ENCODE results near the gene MXI1. TPM values are rescaled to one million over a fixed set of nuclear protein-coding genes. Genes with fewer than 3 reads are reported as not detected.

Gene MXI1
- total RNA-seq, 5 donors from 2014 or later (not counting 1 experiment from before 2014, with no cell fraction given) = 40.2 to 54.1 (median 44.4) TPM

- Histone ChIP-seq H3K4me1 (ENCODE audit: control insufficient read depth in 1 of 2, extremely low read depth in 1 of 2, insufficient read depth in 2 of 2, low read length in 2 of 2) (peaks cover 0 to 4% of the 10 kb centered on the region in 2 experiments), H3K27ac (ENCODE audit: low read length) (no peak overlapping the region), H3K36me3 (ENCODE audit: control insufficient read depth in 2 of 2, extremely low read depth in 1 of 2, insufficient read depth in 1 of 2, low read length in 1 of 2) (no peaks in the 10 kb centered on the region), H3K4me3 (ENCODE audit: control insufficient read depth in 1 of 2, extremely low read depth in 1 of 2, low read length in 1 of 2) (no peak overlapping the region), H3K27me3 (replicated peaks in 1 of 2; ENCODE audit: control insufficient read depth in 2 of 2, extremely low read depth in 1 of 2, insufficient read depth in 2 of 2, low read length in 1 of 2) (peaks cover 24 to 58% of the 10 kb centered on the region in 2 experiments), H3K9me3 (no peaks in the 10 kb centered on the region)
- Mint-ChIP-seq H3K27me3 (peaks cover 47 to 78% of the 10 kb centered on the region in 2 donors), H3K4me3 (no peak overlapping the region), H3K9me3 (no peaks in the 10 kb centered on the region), H3K4me1 (peaks cover 1 to 8% (median 6%) of the 10 kb centered on the region in 3 donors), H3K36me3 (no peaks in the 10 kb centered on the region), H3K27ac (no peak overlapping the region)
- POLR2A ChIA-PET = interaction anchor here in 1 of 2 donors (0.6 kb wide), 1 partner anchor 53 kb away, joined by 3 read pairs; no protein-coding TSS in a partner anchor
- CTCF ChIA-PET = interaction anchor here in 1 of 2 donors (0.6 to 1.9 kb wide), 2 partner anchors 26 to 442 kb away, joined by 3 to 5 read pairs; no protein-coding TSS in a partner anchor
- no peak for ATAC-seq (replicated peaks in 1 of 4)
- WGBS (ENCODE audit: insufficient coverage) = no CpG with 5 or more reads among the region's 5 CpGs
- no peak for DNase-seq
Observed at GRCh38 chr10:110163192-110163773, 44.1 kb upstream of the MXI1 start.

GRCh38 chr10:110163841-110164240 lies 43.6 kb upstream of the MXI1 start:
- peaks cover 7 to 12% (median 10%) of the 10 kb centered on the region in 3 donors for H3K4me1 Mint-ChIP-seq
- H3K27me3 Mint-ChIP-seq = peaks cover 46 to 79% of the 10 kb centered on the region in 2 donors
- DNase-seq = peak in 1 of 35 experiments; percentile 3
- H3K4me3 ChIP-seq (ENCODE audit: control insufficient read depth in 1 of 2, extremely low read depth in 1 of 2, low read length in 1 of 2) = no peak overlapping the region
- H3K36me3 ChIP-seq (ENCODE audit: control insufficient read depth in 2 of 2, extremely low read depth in 1 of 2, insufficient read depth in 1 of 2, low read length in 1 of 2) = no peaks in the 10 kb centered on the region
- peaks cover 25 to 58% of the 10 kb centered on the region in 2 experiments for H3K27me3 ChIP-seq (replicated peaks in 1 of 2; ENCODE audit: control insufficient read depth in 2 of 2, extremely low read depth in 1 of 2, insufficient read depth in 2 of 2, low read length in 1 of 2)
- H3K9me3 ChIP-seq = no peaks in the 10 kb centered on the region
- ChIA-PET CTCF (interaction anchor here in 1 of 2 donors (1.9 kb wide), 1 partner anchor 26 kb away, joined by 5 read pairs; no protein-coding TSS in a partner anchor), POLR2A (interaction anchor here in 1 of 2 donors (0.6 kb wide), 1 partner anchor 53 kb away, joined by 3 read pairs; no protein-coding TSS in a partner anchor)
- H3K27ac Mint-ChIP-seq = no peak overlapping the region
- ATAC-seq (replicated peaks in 1 of 4) = no peak
- no peak overlapping the region for H3K4me3 Mint-ChIP-seq
- H3K27ac ChIP-seq (ENCODE audit: low read length) = no peak overlapping the region
- H3K9me3 Mint-ChIP-seq = no peaks in the 10 kb centered on the region
- no peaks in the 10 kb centered on the region for H3K36me3 Mint-ChIP-seq
- 71% methylated on average over 3 of the region's 4 CpGs for WGBS (ENCODE audit: insufficient coverage)
- peaks cover 2 to 9% of the 10 kb centered on the region in 2 experiments for H3K4me1 ChIP-seq (ENCODE audit: control insufficient read depth in 1 of 2, extremely low read depth in 1 of 2, insufficient read depth in 2 of 2, low read length in 2 of 2)

- peaks cover 2 to 14% of the 10 kb centered on the region in 2 experiments for H3K4me1 ChIP-seq (ENCODE audit: control insufficient read depth in 1 of 2, extremely low read depth in 1 of 2, insufficient read depth in 2 of 2, low read length in 2 of 2)
- H3K4me3 ChIP-seq (ENCODE audit: control insufficient read depth in 1 of 2, extremely low read depth in 1 of 2, low read length in 1 of 2) = no peak overlapping the region
- no peaks in the 10 kb centered on the region for H3K9me3 ChIP-seq
- Mint-ChIP-seq H3K36me3 (no peaks in the 10 kb centered on the region), H3K4me1 (peaks cover 15 to 24% (median 21%) of the 10 kb centered on the region in 3 donors), H3K27ac (no peak overlapping the region), H3K4me3 (peak overlapping the region in 1 of 3 donors; percentile 21), H3K9me3 (no peaks in the 10 kb centered on the region), H3K27me3 (peaks cover 47 to 80% of the 10 kb centered on the region in 2 donors)
- CTCF ChIA-PET = interaction anchor here (0.6 to 1.9 kb wide), 2 partner anchors 28 to 86 kb away, joined by 4 to 5 read pairs; no protein-coding TSS in a partner anchor
- H3K27me3 ChIP-seq (replicated peaks in 1 of 2; ENCODE audit: control insufficient read depth in 2 of 2, extremely low read depth in 1 of 2, insufficient read depth in 2 of 2, low read length in 1 of 2) = peaks cover 28 to 69% of the 10 kb centered on the region in 2 experiments
- DNase-seq (no peak), ATAC-seq (replicated peaks in 1 of 4) (no peak)
- no peaks in the 10 kb centered on the region for H3K36me3 ChIP-seq (ENCODE audit: control insufficient read depth in 2 of 2, extremely low read depth in 1 of 2, insufficient read depth in 1 of 2, low read length in 1 of 2)
- WGBS (ENCODE audit: insufficient coverage) = 38% methylated on average over 4 of the region's 6 CpGs
- POLR2A ChIA-PET = interaction anchor here in 1 of 2 donors (0.6 kb wide), 1 partner anchor 134 kb away, joined by 3 read pairs; no protein-coding TSS in a partner anchor
- H3K27ac ChIP-seq (ENCODE audit: low read length) = no peak overlapping the region
Observed at GRCh38 chr10:110165239-110165638, 42.2 kb upstream of the MXI1 start.

GRCh38 chr10:110167149-110167548 lies 40.3 kb upstream of the MXI1 start:
- H3K27me3 ChIP-seq (replicated peaks in 1 of 2; ENCODE audit: control insufficient read depth in 2 of 2, extremely low read depth in 1 of 2, insufficient read depth in 2 of 2, low read length in 1 of 2) = peaks cover 22 to 75% of the 10 kb centered on the region in 2 experiments
- no peak overlapping the region for H3K27ac ChIP-seq (ENCODE audit: low read length)
- no peaks in the 10 kb centered on the region for H3K9me3 ChIP-seq
- H3K4me1 Mint-ChIP-seq = peaks cover 18 to 30% (median 29%) of the 10 kb centered on the region in 3 donors
- ChIA-PET CTCF (interaction anchor here in 1 of 2 donors (0.6 kb wide), 2 partner anchors 43 to 220 kb away, joined by 3 to 5 read pairs; no protein-coding TSS in a partner anchor), POLR2A (interaction anchor here (0.6 to 0.7 kb wide), 3 partner anchors 16 to 24 kb away, joined by 3 to 11 read pairs (median 3); no protein-coding TSS in a partner anchor)
- no peak overlapping the region for H3K4me3 ChIP-seq (ENCODE audit: control insufficient read depth in 1 of 2, extremely low read depth in 1 of 2, low read length in 1 of 2)
- no peaks in the 10 kb centered on the region for H3K36me3 ChIP-seq (ENCODE audit: control insufficient read depth in 2 of 2, extremely low read depth in 1 of 2, insufficient read depth in 1 of 2, low read length in 1 of 2)
- ATAC-seq (replicated peaks in 1 of 4) (no peak), DNase-seq (no peak)
- H3K27ac Mint-ChIP-seq = no peak overlapping the region
- no peaks in the 10 kb centered on the region for H3K36me3 Mint-ChIP-seq
- peaks cover 2 to 19% of the 10 kb centered on the region in 2 experiments for H3K4me1 ChIP-seq (ENCODE audit: control insufficient read depth in 1 of 2, extremely low read depth in 1 of 2, insufficient read depth in 2 of 2, low read length in 2 of 2)
- peaks cover 57 to 82% of the 10 kb centered on the region in 2 donors for H3K27me3 Mint-ChIP-seq
- no peak overlapping the region for H3K4me3 Mint-ChIP-seq
- H3K9me3 Mint-ChIP-seq = no peaks in the 10 kb centered on the region
- WGBS (ENCODE audit: insufficient coverage) = no CpG with 5 or more reads among the region's 7 CpGs

- no peak overlapping the region for H3K4me3 Mint-ChIP-seq
- Histone ChIP-seq H3K4me1 (ENCODE audit: control insufficient read depth in 1 of 2, extremely low read depth in 1 of 2, insufficient read depth in 2 of 2, low read length in 2 of 2) (peaks cover 2 to 19% of the 10 kb centered on the region in 2 experiments), H3K4me3 (ENCODE audit: control insufficient read depth in 1 of 2, extremely low read depth in 1 of 2, low read length in 1 of 2) (no peak overlapping the region), H3K27ac (ENCODE audit: low read length) (no peak overlapping the region), H3K36me3 (ENCODE audit: control insufficient read depth in 2 of 2, extremely low read depth in 1 of 2, insufficient read depth in 1 of 2, low read length in 1 of 2) (no peaks in the 10 kb centered on the region), H3K27me3 (replicated peaks in 1 of 2; ENCODE audit: control insufficient read depth in 2 of 2, extremely low read depth in 1 of 2, insufficient read depth in 2 of 2, low read length in 1 of 2) (peaks cover 19 to 76% of the 10 kb centered on the region in 2 experiments), H3K9me3 (no peaks in the 10 kb centered on the region)
- POLR2A ChIA-PET = interaction anchor here (0.5 to 0.9 kb wide), 2 partner anchors 30 to 160 kb away, joined by 3 to 5 read pairs; no protein-coding TSS in a partner anchor
- WGBS (ENCODE audit: insufficient coverage) = 0% methylated on average over 2 of the region's 10 CpGs
- H3K9me3 Mint-ChIP-seq = no peaks in the 10 kb centered on the region
- ATAC-seq (replicated peaks in 1 of 4) = peak in 2 of 4 experiments; percentile 60 to 62
- peak overlapping the region in 1 of 2 donors; percentile 39 for H3K27ac Mint-ChIP-seq
- no peaks in the 10 kb centered on the region for H3K36me3 Mint-ChIP-seq
- peaks cover 67 to 81% of the 10 kb centered on the region in 2 donors for H3K27me3 Mint-ChIP-seq
- CTCF ChIA-PET = interaction anchor here in 1 of 2 donors (0.6 to 1.0 kb wide), 4 partner anchors 10 to 291 kb away, joined by 3 to 6 read pairs (median 4); no protein-coding TSS in a partner anchor
- peaks cover 18 to 30% (median 29%) of the 10 kb centered on the region in 3 donors for H3K4me1 Mint-ChIP-seq
- peak in 2 of 35 experiments; percentile 5 to 7 for DNase-seq
Observed at GRCh38 chr10:110168601-110169481, 38.6 kb upstream of the MXI1 start.
